Hematopoietic multipotent progenitor cell treated with erythropoietin and hydrocortisone succinate and interleukin-3 and kit ligand, for 17 days (in vitro differentiated cells): ENCODE data around the gene SIK3.

Source experiments
- DNase-seq: peaks from one replicate; pipeline ENCODE4 v3.0.0-alpha.2; 2015; ENCODE audit warnings: low spot score

Gene SIK3

DNA sequence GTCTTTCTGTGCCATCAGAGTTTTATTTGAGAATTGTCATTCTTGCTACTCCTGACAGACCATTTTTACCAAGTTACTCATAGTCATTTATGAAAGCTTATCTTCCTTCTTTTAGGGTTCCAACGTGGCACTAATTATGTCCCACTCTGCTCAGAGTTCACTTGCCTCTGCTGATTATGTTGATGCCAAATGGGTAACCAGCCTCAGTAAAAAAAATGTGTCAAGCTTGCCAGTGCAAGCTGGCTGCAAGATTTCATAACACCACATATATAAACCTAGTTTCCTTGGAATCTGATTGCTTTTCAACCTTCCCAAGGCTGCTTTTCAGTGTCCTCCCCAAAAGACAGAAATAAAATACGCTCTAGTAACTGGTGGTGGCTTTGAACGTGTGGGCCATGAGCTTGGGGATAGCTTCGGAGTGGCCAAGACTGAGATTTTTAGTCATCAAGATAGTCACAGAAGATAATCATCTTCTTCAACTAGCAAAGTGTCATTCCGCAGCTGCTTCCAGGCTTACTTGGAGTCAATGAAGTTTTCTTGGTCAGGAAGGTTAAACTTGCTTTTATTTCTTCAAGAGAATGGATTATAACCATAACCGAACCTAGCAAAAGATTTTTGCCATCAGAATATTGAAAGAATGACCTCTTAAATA lies 231.3 kb downstream of the SIK3 start:
- DNase-seq = no peak

DNA sequence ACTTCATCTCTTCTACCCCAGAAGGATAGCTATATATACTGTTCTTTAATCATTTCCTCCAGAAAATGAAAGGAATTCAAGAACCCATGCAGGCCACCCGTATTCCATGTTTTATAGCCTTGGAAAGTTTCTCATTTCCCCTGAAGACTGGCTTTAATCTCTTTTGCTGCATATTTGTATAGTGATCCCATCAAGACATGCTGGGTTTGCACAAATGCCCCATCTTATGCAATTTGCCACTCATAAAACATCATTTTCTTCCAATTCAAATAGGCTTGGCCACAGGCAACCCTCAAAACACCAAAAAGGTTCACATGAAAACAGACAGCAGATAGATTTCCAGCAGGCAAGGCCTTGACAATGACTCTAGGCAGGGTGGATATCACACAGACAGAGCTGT lies 232.5 kb downstream of the SIK3 start:
- no peak for DNase-seq

DNA sequence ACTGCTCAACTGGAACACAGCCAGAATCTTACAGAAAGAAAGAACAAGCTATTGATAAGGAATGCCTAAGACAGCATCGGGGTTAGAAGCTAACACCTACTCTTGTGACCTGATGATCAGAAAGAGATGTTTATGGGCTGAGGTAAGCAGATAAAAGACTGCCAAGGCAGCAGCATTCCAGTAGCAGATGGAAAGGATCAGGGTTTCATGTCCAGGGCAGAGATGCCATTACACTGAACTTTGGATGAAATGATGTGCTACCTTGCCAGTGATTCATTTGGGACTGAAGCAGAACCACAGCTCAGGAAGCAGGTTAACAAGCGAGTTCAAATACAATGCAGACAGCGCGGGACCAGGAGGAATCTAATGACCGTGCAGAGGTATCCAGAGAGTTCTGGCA lies 233.7 kb downstream of the SIK3 start:
- no peak for DNase-seq

DNA sequence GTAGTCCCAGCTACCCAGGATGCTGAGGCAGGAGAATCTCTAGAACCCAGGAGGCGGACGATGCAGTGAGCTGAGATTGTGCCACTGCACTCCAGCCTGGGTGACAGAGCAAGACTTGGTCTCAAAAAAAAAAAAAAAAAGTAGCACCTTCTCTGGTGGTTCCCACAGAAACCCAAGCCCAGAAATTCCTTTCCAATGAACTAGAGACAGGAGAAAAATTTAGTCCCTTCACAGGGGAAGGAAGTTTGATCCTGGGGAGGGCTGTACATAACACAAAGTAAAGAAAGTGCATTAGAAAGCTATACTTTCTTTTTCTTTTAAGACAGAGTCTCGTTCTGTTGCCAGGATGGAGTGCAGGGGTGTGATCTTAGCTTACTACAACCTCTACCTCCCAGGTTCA lies 235.3 kb downstream of the SIK3 start:
- no peak for DNase-seq

DNA sequence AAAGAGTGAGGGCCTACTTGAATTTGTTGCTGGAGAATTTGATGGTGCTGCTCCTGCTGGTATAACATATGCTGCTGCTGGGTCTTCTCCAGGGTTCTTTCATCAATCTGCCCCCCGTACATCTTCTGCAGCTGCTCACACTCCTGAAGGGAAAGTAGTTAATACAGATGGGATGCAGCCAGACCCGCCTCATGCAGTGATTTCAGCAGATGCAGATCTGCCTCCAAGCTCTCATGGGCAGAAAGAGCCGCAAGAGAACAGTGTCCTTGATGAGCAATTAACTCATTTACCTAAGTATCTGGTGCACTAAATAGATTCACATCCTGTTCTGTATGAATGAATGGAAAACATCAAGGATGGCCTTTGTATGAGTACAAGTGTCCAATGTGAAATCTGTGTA lies 236.0 kb downstream of the SIK3 start:
- DNase-seq = no peak

DNA sequence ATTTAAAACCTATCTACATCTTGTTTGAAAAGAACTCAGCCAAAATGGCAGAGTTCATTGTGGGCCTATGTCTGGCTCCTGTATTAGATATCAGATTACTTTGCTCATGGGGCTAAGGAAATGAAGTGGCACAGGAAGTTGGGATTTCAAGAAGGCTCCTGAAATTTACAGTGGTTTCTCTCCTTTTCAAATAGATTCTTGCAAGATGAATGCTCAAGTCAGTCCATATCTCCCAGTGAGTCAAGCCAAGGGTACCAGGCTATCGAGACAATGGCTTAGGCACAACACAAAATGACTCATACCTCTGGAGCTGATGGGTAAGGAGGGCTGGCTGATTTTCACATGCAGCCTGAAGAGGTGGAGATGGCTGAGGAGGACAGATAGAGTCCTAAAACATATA lies 236.7 kb downstream of the SIK3 start:
- no peak for DNase-seq

DNA sequence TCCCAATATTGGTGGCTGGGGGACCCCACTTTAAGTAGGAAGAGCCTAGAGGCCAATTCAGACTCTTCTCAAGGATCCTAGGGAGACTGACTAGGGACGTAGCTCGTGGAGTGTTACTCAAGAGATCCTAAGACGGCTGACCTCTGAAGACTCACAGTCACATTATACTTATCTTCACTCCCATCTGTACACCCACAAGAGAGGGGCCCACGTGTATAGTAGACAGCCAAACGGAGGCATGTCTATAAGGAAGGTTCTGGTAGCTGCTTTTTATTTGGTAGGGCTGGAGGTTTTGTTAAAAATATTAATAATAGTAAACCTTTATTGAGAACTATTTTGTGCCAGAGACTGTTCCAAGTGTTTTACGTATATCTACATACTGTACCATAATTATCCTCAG lies 237.9 kb downstream of the SIK3 start:
- no peak for DNase-seq

DNA sequence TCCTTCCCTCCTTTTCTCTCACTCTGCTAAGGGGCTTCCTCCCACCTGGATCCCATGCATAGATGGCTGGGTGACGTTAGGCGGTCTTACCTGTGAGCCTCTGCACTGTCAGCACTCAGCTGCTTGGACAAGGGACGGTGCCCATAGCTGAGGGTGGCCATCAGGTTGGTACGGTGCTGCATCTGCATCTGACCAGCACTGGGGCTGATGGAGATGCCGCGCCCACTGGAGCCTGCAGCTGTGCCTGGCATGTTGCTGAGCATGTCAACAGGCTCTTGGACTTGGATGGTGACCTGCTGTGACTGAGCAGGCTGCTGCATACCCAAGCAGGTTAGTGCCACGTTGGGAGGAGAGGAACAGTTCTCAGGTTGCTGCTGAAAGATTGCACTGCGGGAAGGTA lies 239.1 kb downstream of the SIK3 start:
- no peak for DNase-seq

DNA sequence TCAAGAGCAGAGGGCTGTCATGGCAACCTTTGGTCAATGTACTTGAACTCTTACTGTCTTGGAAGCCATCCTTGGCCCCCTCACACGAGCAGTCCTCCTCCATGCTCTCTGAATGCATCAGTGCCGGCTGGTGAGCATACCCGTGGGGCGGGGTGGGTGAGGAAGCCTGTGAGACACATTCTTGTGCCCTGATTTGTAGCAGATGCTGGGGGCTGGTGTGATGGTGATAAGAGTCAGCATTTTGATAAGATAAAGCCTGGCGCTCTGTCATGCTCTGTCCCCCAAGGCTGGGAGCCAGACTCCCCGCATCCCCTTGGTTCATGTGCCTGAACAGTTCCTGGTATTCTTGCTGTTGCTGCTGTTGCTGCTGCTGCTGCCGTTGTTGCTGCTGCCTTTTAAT lies 240.3 kb downstream of the SIK3 start:
- DNase-seq = no peak

DNA sequence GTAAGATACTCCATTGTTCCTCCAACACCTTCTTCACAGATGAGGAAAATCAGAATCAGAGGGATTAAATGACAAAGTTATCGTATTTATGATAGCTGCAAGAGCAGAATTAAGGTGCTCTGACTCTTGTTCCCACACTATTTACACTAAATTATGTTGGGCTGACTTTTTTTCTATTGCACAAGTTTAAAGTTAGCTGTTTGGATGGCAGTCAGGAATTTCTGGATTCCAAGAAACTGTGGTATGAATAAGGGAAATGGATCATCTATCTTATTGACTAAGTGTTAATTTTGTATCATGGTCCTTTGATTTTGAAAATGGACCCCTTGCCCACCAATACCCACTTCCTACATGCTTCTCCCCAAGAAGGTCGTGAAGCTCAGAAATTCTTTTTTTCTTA lies 240.9 kb downstream of the SIK3 start:
- no peak for DNase-seq

DNA sequence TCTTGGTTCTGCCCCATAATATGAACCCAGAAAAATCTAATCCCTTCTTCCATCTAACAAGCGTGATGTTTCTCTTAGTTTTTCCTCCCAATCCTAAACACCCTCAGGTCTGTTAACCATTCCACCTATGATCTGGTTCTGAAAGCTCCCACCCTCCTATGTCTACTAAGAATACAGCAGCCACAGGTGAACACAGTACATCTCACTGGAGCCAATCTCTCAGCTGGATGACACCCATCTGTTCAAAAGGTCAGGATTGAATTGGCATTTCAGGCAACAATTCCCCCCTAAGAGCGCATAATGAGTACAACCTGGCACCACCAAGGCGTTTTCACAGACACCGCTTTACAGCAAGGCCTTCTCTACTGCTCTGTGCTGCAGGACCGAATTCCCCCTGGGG lies 241.8 kb downstream of the SIK3 start:
- DNase-seq = no peak

DNA sequence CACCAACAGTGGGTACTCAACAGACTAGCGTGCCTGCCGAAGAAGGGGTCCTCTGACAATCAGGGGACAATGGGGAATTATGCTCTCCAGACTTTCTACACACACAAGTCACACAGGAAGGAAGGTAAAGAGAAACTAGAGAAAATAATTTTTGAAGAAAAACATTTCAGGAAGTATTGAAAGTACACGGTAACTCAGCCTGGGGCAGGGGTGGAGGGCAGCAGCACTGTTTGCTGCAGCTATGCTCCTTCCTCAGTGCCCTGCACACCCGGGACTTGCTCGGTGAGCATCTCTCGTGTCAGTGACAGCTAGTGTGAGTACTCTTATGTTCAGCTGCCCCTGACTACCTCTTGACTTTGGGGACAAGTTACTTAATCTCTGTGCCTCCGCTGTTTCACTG lies 242.8 kb downstream of the SIK3 start:
- no peak for DNase-seq

DNA sequence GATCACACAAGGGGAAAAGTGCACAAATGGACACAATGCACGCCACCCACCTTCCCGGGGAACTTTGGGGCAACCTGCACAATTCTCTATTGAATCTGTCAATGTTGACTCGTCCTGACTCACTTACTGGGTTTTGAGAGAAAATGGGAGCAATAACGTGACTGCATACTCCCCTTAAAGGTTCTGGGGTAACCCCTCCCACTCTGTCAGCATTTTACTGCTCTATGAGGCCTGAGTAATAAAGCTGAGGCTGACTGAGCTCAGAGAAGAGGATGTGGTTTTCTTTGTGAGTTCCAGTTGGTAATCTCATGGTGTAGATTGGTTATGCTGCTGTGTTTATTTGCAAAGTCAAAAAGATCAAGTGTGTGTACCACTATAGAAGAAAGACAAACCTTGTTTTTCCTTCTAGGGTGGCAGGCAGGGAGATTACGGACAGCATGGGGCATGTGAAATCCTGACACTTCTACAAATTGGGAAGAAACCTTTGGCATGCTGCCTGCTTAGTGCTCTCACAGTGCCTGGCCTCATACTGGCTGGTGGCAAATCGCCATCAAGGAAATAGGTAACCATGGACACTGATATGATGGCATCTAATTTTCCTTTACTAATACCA lies 244.7 kb downstream of the SIK3 start:
- DNase-seq = no peak

DNA sequence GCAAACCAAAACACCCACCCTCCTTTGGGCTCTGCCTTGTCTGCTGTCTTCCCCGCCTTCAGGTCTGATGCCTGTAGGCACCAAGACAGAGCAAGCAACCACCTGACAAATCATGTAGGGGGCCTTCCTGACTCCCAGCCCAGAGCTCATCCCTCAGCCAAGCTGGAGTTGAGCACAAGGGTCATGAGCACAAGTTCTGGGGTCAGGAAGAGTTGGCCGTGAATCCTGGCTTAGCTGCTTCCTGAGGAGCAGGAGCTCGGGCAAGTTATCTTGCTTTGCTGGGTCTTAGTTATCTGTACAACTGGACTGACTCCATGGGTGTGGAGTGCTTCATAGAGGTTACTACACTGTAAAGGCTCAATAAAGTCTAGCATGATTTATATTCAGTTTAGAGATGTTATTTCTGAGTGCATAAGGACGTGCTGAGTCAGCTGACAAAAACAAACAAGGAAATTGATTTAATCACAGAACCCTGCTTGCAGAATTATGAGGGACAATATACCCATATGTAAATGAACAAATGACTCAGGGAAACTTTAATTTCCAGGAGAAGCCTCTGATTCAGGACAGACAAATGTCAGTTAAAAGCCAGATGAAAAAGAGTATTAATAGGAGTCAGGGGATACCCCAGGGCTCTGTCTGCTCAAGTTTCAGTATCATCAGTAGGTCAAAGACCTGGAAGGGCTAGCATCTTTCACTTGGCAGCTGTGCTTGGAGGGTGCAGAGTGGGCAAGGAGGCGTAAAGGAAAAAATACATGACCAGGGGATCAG lies 245.8 kb downstream of the SIK3 start:
- peak; percentile 14 for DNase-seq

DNA sequence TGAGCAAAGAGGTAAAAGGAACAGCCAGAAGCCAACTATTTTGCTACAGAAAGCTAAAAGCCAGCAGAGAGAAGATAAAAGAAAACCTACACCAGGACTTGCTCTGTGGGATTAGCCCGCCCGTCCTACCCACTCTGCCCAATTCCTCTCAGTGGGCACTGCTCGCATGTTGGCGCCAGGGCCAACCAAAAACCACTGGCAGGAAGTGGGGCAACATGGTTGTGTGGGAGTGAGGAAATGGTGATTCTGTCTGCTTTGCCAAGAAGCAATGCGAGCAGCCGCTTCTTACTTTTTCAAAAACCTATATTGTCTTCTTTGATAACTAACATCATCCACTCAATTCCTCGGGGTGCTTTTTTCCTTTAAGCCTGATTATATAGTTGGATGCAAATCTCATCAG lies 246.6 kb downstream of the SIK3 start:
- DNase-seq = no peak

DNA sequence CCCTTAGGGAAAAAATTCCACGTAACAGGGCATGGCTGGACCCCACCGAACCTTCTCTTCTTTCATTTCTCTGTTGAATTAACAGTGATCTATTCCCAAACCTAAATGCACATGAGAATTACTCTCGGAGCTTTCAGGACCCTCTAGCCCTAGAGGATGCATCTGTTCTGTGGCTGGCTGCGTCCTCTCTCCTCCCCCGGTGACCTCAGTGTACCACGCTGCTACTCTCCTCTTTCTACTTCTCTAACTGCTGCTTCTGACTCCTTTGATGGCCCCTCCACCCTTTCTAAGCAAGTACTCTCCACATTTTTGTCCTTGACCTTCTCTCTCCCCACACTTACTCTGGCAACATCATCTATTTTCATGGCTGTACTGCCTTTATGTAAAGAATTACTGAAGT lies 248.7 kb downstream of the SIK3 start:
- no peak for DNase-seq

DNA sequence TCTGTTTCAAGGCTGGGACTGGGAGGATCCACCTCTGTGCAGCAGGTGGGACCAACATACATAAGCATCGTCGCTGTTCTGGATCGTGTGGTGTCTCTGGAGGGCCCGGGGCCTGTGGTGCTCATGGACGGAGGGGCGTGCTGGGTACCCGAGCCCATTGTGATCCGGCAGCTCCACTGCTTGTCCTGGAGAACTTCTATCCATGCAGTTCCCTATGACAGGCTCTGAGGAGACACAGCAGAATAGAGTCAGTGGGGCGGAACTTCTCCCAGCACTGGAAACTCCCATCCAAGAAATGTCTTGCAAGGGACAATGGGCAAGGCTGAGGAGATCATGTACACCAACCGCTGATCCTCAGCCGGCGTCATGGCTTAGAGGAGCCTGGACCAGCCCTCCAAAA lies 249.2 kb downstream of the SIK3 start:
- DNase-seq = no peak

DNA sequence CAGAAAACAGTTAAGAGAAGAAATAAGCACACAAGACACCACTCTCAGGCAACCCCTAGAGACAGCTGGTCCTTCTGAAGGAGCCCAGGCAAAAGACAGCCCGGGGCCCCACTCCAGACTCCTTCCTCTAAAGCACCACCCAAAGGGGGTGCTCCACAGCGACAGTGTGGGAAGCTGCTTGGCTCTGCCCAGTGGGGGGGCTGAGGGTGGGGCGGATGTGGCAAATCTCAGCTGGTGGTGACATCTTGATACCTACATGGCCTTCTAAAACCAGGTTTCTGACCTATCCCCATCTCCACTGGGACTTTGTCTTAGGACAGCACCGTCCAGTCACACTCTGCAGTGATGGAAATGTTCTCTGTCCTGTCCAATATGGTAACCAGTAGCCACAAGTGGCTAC lies 250.6 kb downstream of the SIK3 start:
- no peak for DNase-seq

DNA sequence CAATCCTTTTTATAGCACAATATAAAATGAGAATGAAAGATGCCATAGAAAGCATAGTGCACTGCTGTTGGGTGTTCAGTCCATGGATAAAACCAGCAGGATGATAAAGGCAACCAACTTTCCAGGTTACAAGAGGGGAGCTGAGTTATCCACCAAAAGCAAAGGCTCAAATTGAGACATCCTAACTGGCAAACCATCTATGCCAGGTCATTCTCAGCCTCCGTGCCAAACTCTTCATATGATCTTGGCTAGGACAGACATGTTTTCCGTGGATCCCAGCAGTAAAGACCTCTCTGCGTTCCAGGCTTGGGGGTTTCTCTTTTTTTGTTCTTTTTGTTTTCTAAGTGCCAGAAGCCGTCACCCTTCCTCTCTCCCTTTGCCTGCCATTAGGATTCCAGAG lies 253.5 kb downstream of the SIK3 start:
- DNase-seq = no peak

DNA sequence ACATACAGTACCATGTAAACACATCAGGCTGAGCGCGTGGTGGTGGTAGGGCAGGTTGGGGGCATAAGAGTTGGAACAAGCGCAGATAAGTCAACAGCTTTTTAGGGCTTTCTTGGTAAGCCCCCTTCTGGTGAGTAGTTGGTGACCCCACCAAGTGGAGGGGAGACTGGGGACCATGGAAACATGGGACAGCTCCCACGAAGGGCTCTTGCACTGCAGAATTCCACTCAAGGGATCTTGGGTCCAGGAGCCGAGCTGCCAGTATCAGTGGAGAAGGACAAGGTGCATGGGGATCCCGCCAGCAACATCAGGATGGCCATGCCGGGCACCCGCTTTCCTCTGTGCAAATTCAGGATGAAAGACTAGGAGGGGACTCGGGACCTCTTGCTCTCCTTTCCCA lies 254.6 kb downstream of the SIK3 start:
- DNase-seq = no peak

DNA sequence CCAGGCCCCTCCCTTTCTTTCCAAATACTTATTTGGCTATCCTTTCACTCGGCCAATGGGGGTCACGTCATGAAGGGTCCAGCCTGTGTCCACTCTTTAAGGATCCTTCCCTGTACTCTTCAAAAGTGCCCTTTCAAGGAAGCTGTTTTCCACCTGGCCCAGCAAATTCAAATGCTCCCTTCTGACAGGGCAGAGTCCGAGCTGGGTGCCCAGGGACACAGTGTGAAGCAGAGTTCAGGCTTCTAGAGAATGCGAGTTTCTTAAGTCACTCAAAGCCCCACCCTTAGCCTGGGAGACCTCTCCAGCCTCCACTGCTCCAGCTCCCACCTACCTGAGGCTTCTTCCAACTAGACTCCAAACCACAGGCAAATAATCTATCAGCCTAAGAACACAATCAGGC lies 255.3 kb downstream of the SIK3 start:
- DNase-seq = no peak

DNA sequence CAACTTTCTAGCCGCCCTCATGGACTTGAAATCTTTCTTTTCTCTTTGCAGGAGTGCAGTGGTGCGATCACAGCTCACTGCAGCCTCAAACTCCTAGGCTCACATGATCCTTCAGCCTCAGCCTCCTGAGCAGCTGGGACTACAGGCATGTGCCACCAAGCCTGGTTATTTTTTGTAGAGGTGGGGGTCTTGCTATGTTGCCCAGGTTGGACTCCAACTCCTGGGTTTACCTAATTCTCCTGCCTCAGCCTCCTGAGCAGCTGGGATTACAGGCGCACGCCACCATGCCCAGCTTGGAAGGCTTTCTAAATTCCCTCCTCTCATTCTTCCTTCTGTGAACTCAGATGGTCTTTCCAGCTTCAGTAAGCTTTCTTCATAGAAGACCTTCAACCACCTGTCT lies 256.1 kb downstream of the SIK3 start:
- no peak for DNase-seq

DNA sequence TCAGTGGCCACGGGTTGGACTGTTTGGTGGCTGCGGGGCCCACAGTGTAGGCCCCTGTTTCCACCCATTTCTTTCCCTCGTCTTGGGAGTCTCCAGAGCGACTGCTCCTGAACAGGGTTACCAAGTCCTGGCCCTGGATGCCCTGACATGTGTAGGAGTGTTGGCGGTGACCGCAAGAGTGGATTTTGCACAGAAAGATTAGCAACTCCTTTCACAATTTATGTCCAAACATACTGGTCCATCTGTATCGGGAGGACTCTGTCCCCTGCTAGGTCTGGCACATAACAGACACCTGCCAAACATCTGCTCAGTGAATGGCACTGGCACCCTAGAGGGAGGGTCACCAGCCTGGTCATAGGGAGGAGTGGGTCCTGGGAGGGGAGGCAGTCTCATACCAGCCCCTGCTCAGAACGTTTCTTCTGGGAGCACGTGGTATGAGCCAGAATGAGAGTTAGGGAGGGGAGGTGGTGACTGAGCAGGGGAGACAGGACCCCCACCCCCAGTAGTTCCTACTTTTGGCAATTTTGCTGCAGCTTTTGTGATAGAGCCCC lies 257.4 kb downstream of the SIK3 start:
- no peak for DNase-seq
